HL-60 (cell line): ENCODE measurements around the gene DRD4.

Experiments used
- DNase-seq, 2 experiments: peaks; one replicate each; pipeline ENCODE4 v3.0.0-alpha.2; 2010 to 2020; ENCODE audit warnings: low read depth in 1 of 2, low spot score in 1 of 2
- H3K27ac ChIP-seq: fragments of 250-450 bp; sonication (Bioruptor Pico); replicated peaks from 2 replicates; pipeline ENCODE4 v1.5.1; 2020; ENCODE audit warnings: mild to moderate bottlenecking, moderate library complexity
- H3K27me3 ChIP-seq: fragments of 250-450 bp; sonication (Bioruptor Pico); 2 replicates; pipeline ENCODE4 v1.5.1; 2021; ENCODE audit warnings: mild to moderate bottlenecking, moderate library complexity; ENCODE audit not compliant: insufficient read depth, poor library complexity, severe bottlenecking
- H3K4me3 ChIP-seq: replicated peaks from 2 replicates; pipeline ENCODE4 v1.5.1; 2011; ENCODE audit warnings: mild to moderate bottlenecking, control low read depth, low read length; ENCODE audit not compliant: insufficient read depth
- GABPA ChIP-seq: IDR thresholded peaks from 2 replicates; pipeline ENCODE4 v1.6.1; 2012; ENCODE audit warnings: low read depth
- POLR2AphosphoS5 ChIP-seq: IDR thresholded peaks from 2 replicates; pipeline ENCODE4 v1.6.1; 2012; ENCODE audit warnings: low read depth
- SPI1 ChIP-seq: IDR thresholded peaks from 2 replicates; pipeline ENCODE4 v1.6.1; 2012; ENCODE audit warnings: low read depth, mild to moderate bottlenecking, borderline replicate concordance
- TF ChIP-seq, protein P1 (sequence below): IDR thresholded peaks from 2 replicates; pipeline ENCODE4 v1.6.1; 2012; ENCODE audit warnings: low read depth; ENCODE audit not compliant: insufficient replicate concordance
- TF ChIP-seq, protein P2 (sequence below): IDR thresholded peaks from one replicate; pipeline ENCODE4 v1.5.1; 2011; ENCODE audit warnings: low read length, control low read depth, inconsistent platforms; ENCODE audit not compliant: insufficient read depth

DRD4 gene

DNA sequence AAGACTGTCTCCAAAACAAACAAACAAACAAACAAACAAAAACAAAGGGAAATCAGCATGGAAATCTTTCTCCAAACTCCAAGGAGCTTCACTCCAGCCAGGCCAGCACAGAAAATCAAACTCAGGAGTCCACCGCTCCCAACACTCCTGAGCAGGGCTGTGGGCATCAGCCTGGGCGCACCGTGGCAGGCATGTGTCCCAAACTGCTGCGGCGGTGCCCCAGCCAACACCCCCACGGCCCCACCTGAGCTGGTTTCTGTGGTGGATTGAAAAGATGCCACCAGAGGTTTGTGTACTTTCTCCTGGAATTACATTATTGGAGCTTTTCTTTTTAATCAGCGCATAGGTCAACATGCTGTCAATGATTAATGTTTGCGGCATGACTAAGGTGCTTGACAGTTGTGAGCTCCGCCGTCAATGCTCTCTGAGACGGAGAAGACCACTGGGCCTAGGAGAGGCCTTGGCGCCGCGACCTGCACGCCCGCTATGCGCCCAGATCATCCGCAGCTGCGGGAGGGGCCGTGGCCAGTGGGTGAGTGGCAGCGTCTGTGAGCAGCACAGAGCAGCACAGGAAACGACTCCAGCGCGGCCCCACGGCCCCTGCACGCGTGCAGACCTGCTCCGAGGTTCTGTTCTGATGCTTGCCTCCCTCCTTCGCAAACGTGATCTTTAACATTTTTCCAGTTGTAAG lies 18.1 kb downstream of the DRD4 start:
- no peak for DNase-seq
- H3K27ac ChIP-seq: no peak overlapping the region
- H3K4me3 ChIP-seq: no peak overlapping the region
- H3K27me3 ChIP-seq: no peaks in the 10 kb centered on the region
- TF ChIP-seq GABPA (no peak), SPI1 (no peak), POLR2AphosphoS5 (no peak)
- TF ChIP-seq, protein P1, sequence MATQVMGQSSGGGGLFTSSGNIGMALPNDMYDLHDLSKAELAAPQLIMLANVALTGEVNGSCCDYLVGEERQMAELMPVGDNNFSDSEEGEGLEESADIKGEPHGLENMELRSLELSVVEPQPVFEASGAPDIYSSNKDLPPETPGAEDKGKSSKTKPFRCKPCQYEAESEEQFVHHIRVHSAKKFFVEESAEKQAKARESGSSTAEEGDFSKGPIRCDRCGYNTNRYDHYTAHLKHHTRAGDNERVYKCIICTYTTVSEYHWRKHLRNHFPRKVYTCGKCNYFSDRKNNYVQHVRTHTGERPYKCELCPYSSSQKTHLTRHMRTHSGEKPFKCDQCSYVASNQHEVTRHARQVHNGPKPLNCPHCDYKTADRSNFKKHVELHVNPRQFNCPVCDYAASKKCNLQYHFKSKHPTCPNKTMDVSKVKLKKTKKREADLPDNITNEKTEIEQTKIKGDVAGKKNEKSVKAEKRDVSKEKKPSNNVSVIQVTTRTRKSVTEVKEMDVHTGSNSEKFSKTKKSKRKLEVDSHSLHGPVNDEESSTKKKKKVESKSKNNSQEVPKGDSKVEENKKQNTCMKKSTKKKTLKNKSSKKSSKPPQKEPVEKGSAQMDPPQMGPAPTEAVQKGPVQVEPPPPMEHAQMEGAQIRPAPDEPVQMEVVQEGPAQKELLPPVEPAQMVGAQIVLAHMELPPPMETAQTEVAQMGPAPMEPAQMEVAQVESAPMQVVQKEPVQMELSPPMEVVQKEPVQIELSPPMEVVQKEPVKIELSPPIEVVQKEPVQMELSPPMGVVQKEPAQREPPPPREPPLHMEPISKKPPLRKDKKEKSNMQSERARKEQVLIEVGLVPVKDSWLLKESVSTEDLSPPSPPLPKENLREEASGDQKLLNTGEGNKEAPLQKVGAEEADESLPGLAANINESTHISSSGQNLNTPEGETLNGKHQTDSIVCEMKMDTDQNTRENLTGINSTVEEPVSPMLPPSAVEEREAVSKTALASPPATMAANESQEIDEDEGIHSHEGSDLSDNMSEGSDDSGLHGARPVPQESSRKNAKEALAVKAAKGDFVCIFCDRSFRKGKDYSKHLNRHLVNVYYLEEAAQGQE: no peak
- TF ChIP-seq, protein P2, sequence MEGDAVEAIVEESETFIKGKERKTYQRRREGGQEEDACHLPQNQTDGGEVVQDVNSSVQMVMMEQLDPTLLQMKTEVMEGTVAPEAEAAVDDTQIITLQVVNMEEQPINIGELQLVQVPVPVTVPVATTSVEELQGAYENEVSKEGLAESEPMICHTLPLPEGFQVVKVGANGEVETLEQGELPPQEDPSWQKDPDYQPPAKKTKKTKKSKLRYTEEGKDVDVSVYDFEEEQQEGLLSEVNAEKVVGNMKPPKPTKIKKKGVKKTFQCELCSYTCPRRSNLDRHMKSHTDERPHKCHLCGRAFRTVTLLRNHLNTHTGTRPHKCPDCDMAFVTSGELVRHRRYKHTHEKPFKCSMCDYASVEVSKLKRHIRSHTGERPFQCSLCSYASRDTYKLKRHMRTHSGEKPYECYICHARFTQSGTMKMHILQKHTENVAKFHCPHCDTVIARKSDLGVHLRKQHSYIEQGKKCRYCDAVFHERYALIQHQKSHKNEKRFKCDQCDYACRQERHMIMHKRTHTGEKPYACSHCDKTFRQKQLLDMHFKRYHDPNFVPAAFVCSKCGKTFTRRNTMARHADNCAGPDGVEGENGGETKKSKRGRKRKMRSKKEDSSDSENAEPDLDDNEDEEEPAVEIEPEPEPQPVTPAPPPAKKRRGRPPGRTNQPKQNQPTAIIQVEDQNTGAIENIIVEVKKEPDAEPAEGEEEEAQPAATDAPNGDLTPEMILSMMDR: no peak

DNA sequence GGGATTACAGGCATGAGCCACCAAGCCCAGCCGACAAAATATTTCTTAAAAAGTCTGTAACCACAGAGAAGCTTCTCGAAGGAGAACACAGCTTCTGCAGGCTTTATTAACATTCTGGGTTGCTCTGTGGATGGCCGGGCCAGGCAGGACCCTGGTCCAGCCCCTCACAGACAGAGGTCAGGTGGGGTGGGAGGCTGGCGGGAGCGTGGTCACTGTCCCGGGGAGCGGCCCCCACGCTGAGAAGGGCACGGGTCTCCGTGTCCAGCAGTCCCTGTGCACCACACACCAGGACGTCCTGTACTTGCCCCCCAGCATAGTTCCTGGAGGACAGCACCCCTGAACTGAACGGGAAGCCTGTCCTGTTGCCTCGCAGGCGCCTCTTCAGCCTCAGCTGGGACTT lies 19.4 kb downstream of the DRD4 start:
- Histone ChIP-seq H3K27ac (no peak overlapping the region), H3K27me3 (no peaks in the 10 kb centered on the region), H3K4me3 (no peak overlapping the region)
- TF ChIP-seq, protein P2: no peak
- TF ChIP-seq GABPA (no peak), POLR2AphosphoS5 (no peak), SPI1 (no peak)
- TF ChIP-seq, protein P1: no peak
- DNase-seq: no peak

DNA sequence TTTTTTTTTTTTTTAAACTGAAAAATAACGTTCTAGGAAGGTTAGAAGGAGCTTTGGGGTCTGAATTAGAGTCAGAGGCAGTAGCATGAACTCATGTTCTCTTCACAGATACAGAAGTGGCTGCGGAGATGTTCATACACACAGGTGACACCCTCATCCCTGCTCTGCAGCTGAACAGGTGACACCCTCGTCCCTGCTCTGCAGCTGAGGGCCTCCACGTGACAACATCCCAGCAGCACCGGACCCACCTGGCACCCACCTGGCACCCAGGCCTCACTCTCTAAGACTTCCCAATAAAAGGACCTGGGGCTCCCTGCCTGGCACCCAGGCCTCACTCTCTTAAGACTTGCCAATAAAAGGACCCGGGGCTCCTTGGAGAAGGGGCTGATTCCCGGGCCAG lies 19.8 kb downstream of the DRD4 start:
- H3K4me3 ChIP-seq: no peak overlapping the region
- DNase-seq: no peak
- no peaks in the 10 kb centered on the region for H3K27me3 ChIP-seq
- TF ChIP-seq SPI1 (no peak), GABPA (no peak), POLR2AphosphoS5 (no peak)
- TF ChIP-seq, protein P2: no peak
- TF ChIP-seq, protein P1: no peak
- H3K27ac ChIP-seq: no peak overlapping the region
